Stimulated activated CD4-positive, alpha-beta T cell treated with anti-CD3 and anti-CD28 coated beads, Interleukin-4, amount 100 ng/mL, for 1 hour (primary cell): ENCODE measurements around the gene WNT8A.

Source experiments
- DNase-seq: peaks from one replicate; pipeline ENCODE4 v3.0.0-alpha.2; 2020

The WNT8A gene

GRCh38 chr5:138092301-138092700 lies 8.5 kb downstream of the WNT8A start:
- no peak for DNase-seq

GRCh38 chr5:138093036-138093435 lies 9.2 kb downstream of the WNT8A start:
- DNase-seq, result no peak

GRCh38 chr5:138095100-138095907 lies 11.5 kb downstream of the WNT8A start:
- no peak for DNase-seq

GRCh38 chr5:138096363-138096762 lies 12.5 kb downstream of the WNT8A start:
- no peak for DNase-seq

GRCh38 chr5:138096997-138097828 lies 13.4 kb downstream of the WNT8A start:
- DNase-seq, result no peak

GRCh38 chr5:138102454-138103318 lies 18.9 kb downstream of the WNT8A start:
- no peak for DNase-seq

- no peak for DNase-seq
Measured at GRCh38 chr5:138103319-138103637, 19.4 kb downstream of the WNT8A start.

GRCh38 chr5:138105709-138106108 lies 21.9 kb downstream of the WNT8A start:
- DNase-seq, result no peak

GRCh38 chr5:138107213-138107612 lies 23.4 kb downstream of the WNT8A start:
- DNase-seq, result no peak

- no peak for DNase-seq
Measured at GRCh38 chr5:138109463-138110265, 25.8 kb downstream of the WNT8A start.

GRCh38 chr5:138110266-138110963 lies 26.6 kb downstream of the WNT8A start:
- no peak for DNase-seq

- no peak for DNase-seq
Measured at GRCh38 chr5:138111181-138111580, 27.3 kb downstream of the WNT8A start.

- no peak for DNase-seq
Measured at GRCh38 chr5:138111937-138112336, 28.1 kb downstream of the WNT8A start.

- DNase-seq, result no peak
Measured at GRCh38 chr5:138115254-138115653, 31.4 kb downstream of the WNT8A start.

- no peak for DNase-seq
Measured at GRCh38 chr5:138128334-138128733, 44.5 kb downstream of the WNT8A start.

- DNase-seq, result no peak
Measured at GRCh38 chr5:138129347-138129746, 45.5 kb downstream of the WNT8A start.

- no peak for DNase-seq
Measured at GRCh38 chr5:138132543-138132942, 48.7 kb downstream of the WNT8A start.

GRCh38 chr5:138138949-138139780 lies 55.3 kb downstream of the WNT8A start, which contains the start of gene NME5:
Gene NME5, minus strand, starts transcription at chr5:138139428. Its CDS starts 648 bp downstream, at chr5:138138780.
- no peak for DNase-seq

- DNase-seq, result no peak
Measured at GRCh38 chr5:138139781-138140090, 55.9 kb downstream of the WNT8A start.

- no peak for DNase-seq
Measured at GRCh38 chr5:138140268-138140667, 56.4 kb downstream of the WNT8A start.
